ENCODE data around the gene NGEF.

DNA sequence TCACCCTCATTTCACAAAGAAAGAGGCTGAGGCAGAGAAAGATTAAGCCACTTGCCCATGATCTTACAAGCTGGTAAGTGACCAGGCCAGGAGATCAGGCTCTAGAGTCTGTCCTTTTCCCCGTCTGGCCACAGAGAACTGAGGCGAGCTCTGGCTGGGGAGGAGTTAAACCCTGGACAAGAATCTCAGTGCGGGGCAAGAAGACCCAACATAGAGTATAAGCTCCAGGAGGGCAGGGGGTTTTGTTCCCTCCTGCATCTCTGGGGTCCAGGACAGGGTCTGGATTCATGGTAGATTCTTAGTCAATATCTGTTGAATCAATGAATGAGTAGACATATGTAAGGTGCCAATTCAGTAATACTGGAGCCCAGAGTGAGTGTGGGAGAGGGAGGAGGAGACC, 34.1 kb upstream of the NGEF start:
- no peak for TF ChIP-seq POLR2A (IDR thresholded peaks at IDR 0.05)
- TF ChIP-seq, protein P1, sequence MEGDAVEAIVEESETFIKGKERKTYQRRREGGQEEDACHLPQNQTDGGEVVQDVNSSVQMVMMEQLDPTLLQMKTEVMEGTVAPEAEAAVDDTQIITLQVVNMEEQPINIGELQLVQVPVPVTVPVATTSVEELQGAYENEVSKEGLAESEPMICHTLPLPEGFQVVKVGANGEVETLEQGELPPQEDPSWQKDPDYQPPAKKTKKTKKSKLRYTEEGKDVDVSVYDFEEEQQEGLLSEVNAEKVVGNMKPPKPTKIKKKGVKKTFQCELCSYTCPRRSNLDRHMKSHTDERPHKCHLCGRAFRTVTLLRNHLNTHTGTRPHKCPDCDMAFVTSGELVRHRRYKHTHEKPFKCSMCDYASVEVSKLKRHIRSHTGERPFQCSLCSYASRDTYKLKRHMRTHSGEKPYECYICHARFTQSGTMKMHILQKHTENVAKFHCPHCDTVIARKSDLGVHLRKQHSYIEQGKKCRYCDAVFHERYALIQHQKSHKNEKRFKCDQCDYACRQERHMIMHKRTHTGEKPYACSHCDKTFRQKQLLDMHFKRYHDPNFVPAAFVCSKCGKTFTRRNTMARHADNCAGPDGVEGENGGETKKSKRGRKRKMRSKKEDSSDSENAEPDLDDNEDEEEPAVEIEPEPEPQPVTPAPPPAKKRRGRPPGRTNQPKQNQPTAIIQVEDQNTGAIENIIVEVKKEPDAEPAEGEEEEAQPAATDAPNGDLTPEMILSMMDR (IDR thresholded peaks at IDR 0.05) = no peak
